GM18861 (cell line): Measurements from ENCODE around the gene LRP2.
"Not testable (repeated sequence)": the region's sequence is repeated elsewhere in the genome, so short reads cannot be mapped to it uniquely, and the experiment has no call there.

Experiments used
- ATAC-seq: cut with Tn5 transposase; IDR thresholded peaks from one replicate; pipeline ENCODE4 v1.9.1; 2021; ENCODE audit not compliant: unreplicated experiment

The LRP2 gene

GRCh38 chr2:169348321-169349024, 13.9 kb downstream of the LRP2 start:
- no peak for ATAC-seq

GRCh38 chr2:169345486-169346437, 16.6 kb downstream of the LRP2 start:
- ATAC-seq: no peak

GRCh38 chr2:169344736-169345485, 17.4 kb downstream of the LRP2 start:
- no peak for ATAC-seq

GRCh38 chr2:169343202-169343601, 19.1 kb downstream of the LRP2 start:
- ATAC-seq: no peak

GRCh38 chr2:169339657-169340056, 22.7 kb downstream of the LRP2 start:
- ATAC-seq: no peak

- ATAC-seq: no peak
These were observed 25.6 kb downstream of the LRP2 start for GRCh38 chr2:169336695-169337094.

- ATAC-seq: no peak
These were observed 31.7 kb downstream of the LRP2 start for GRCh38 chr2:169330555-169331198.

- no peak for ATAC-seq
These were observed 32.4 kb downstream of the LRP2 start for GRCh38 chr2:169329688-169330554.

- ATAC-seq: no peak
These were observed 33.5 kb downstream of the LRP2 start for GRCh38 chr2:169328785-169329184.

GRCh38 chr2:169327837-169328236, 34.5 kb downstream of the LRP2 start:
- ATAC-seq: not testable (repeated sequence)

- not testable (repeated sequence) for ATAC-seq
These were observed 36.4 kb downstream of the LRP2 start for GRCh38 chr2:169325886-169326285.

GRCh38 chr2:169324581-169325260, 37.6 kb downstream of the LRP2 start:
- no peak for ATAC-seq

GRCh38 chr2:169323841-169324240, 38.5 kb downstream of the LRP2 start:
- no peak for ATAC-seq

GRCh38 chr2:169320561-169320960, 41.8 kb downstream of the LRP2 start:
- no peak for ATAC-seq

- ATAC-seq: no peak
These were observed 47.0 kb downstream of the LRP2 start for GRCh38 chr2:169315357-169315756.

GRCh38 chr2:169308349-169308748, 54.0 kb downstream of the LRP2 start:
- not testable (repeated sequence) for ATAC-seq

- ATAC-seq: not testable (repeated sequence)
These were observed 57.6 kb downstream of the LRP2 start for GRCh38 chr2:169304689-169305088.

- no peak for ATAC-seq
These were observed 58.6 kb downstream of the LRP2 start for GRCh38 chr2:169303579-169304305.

- ATAC-seq: no peak
These were observed 60.0 kb downstream of the LRP2 start for GRCh38 chr2:169302364-169302763.
